Loucy (cell line): ENCODE measurements around the gene ZDHHC14.

ENCODE experiments used
- H2AFZ ChIP-seq: fragments of 200-600 bp; sonication (generic); 2 replicates; pipeline ENCODE4 v1.6.0; 2016; ENCODE audit warnings: antibody characterized with exemption, mild to moderate bottlenecking, low read length, moderate library complexity
- H3F3A ChIP-seq: fragments of 200-600 bp; 2 replicates; pipeline ENCODE4 v1.6.0; 2016; ENCODE audit warnings: antibody characterized with exemption, low read depth, mild to moderate bottlenecking
- H3K27me3 ChIP-seq: fragments of 200-600 bp; sonication (generic); 2 replicates; pipeline ENCODE4 v1.6.1; 2014; ENCODE audit warnings: low read length, mild to moderate bottlenecking; ENCODE audit not compliant: insufficient read depth, poor library complexity, severe bottlenecking
- H3K36me3 ChIP-seq: fragments of 200-600 bp; sonication (generic); 2 replicates; pipeline ENCODE4 v1.6.1; 2016; ENCODE audit warnings: low read length; ENCODE audit not compliant: insufficient read depth
- H3K4me1 ChIP-seq: fragments of 200-600 bp; sonication (generic); 2 replicates; pipeline ENCODE4 v1.5.1; 2014; ENCODE audit warnings: low read length, mild to moderate bottlenecking; ENCODE audit not compliant: insufficient read depth, poor library complexity, severe bottlenecking
- H3K4me2 ChIP-seq: fragments of 200-600 bp; sonication (generic); 2 replicates; pipeline ENCODE4 v1.6.0; 2014; ENCODE audit warnings: antibody characterized with exemption, low read length, low read depth, mild to moderate bottlenecking; ENCODE audit not compliant: poor library complexity, severe bottlenecking
- H3K4me3 ChIP-seq: fragments of 200-600 bp; sonication (generic); 2 replicates; pipeline ENCODE4 v1.5.1; 2014; ENCODE audit warnings: low read length, mild to moderate bottlenecking, mixed read lengths; ENCODE audit not compliant: poor library complexity, severe bottlenecking
- H3K79me2 ChIP-seq: fragments of 200-600 bp; sonication (generic); 2 replicates; pipeline ENCODE4 v1.6.1; 2014; ENCODE audit warnings: low read length; ENCODE audit not compliant: insufficient read depth
- H3K9ac ChIP-seq: fragments of 200-600 bp; sonication (generic); 2 replicates; pipeline ENCODE4 v1.6.0; 2014; ENCODE audit warnings: mild to moderate bottlenecking, low read depth, low read length, moderate library complexity; ENCODE audit not compliant: poor library complexity, severe bottlenecking
- H3K9me2 ChIP-seq: fragments of 200-600 bp; sonication (generic); replicated peaks from 2 replicates; pipeline ENCODE4 v1.6.1; 2016; ENCODE audit warnings: low read depth, low read length, mixed read lengths
- H3K9me3 ChIP-seq: fragments of 200-600 bp; sonication (generic); 2 replicates; pipeline ENCODE4 v1.6.1; 2014; ENCODE audit warnings: mild to moderate bottlenecking, antibody characterized with exemption, low read length, low read depth; ENCODE audit not compliant: insufficient read depth
- H4K20me1 ChIP-seq: fragments of 200-600 bp; sonication (generic); 2 replicates; pipeline ENCODE4 v1.6.0; 2014; ENCODE audit warnings: antibody characterized with exemption, low read length, mild to moderate bottlenecking; ENCODE audit not compliant: insufficient read depth, poor library complexity, severe bottlenecking
- CTCF ChIP-seq: fragments of 200-600 bp; sonication (generic); conservative IDR thresholded peaks from 2 replicates; pipeline ENCODE4 v1.5.1; 2014; ENCODE audit warnings: mild to moderate bottlenecking, antibody characterized with exemption, low read length
- EZH2phosphoT487 ChIP-seq: fragments of 200-600 bp; IDR thresholded peaks from 2 replicates; pipeline ENCODE4 v1.6.1; 2018; ENCODE audit warnings: antibody characterized with exemption, mild to moderate bottlenecking, moderate library complexity, borderline replicate concordance

ZDHHC14 gene

GRCh38 chr6:157542414-157543160 lies 161.6 kb downstream of the ZDHHC14 start:
- no peak overlapping the region for H3K9ac ChIP-seq
- no peaks in the 10 kb centered on the region for H3K9me3 ChIP-seq
- no peak overlapping the region for H3K4me2 ChIP-seq
- H3K9me2 ChIP-seq: no peaks in the 10 kb centered on the region
- no peak for TF ChIP-seq CTCF
- no peak for TF ChIP-seq EZH2phosphoT487
- H3F3A ChIP-seq: no peaks in the 10 kb centered on the region
- H3K27me3 ChIP-seq: no peaks in the 10 kb centered on the region
- H2AFZ ChIP-seq: no peak overlapping the region
- H3K79me2 ChIP-seq: no peaks in the 10 kb centered on the region
- no peaks in the 10 kb centered on the region for H4K20me1 ChIP-seq
- no peak overlapping the region for H3K4me3 ChIP-seq
- H3K4me1 ChIP-seq: no peaks in the 10 kb centered on the region
- H3K36me3 ChIP-seq: no peaks in the 10 kb centered on the region

- H3F3A ChIP-seq: no peaks in the 10 kb centered on the region
- no peak overlapping the region for H3K9ac ChIP-seq
- H3K36me3 ChIP-seq: no peaks in the 10 kb centered on the region
- no peak for TF ChIP-seq CTCF
- H2AFZ ChIP-seq: no peak overlapping the region
- no peaks in the 10 kb centered on the region for H3K27me3 ChIP-seq
- H3K9me2 ChIP-seq: no peaks in the 10 kb centered on the region
- H3K4me2 ChIP-seq: no peak overlapping the region
- H3K9me3 ChIP-seq: no peaks in the 10 kb centered on the region
- H3K4me3 ChIP-seq: no peak overlapping the region
- H4K20me1 ChIP-seq: no peaks in the 10 kb centered on the region
- H3K4me1 ChIP-seq: no peaks in the 10 kb centered on the region
- no peaks in the 10 kb centered on the region for H3K79me2 ChIP-seq
Observed at GRCh38 chr6:157546321-157546720, 165.3 kb downstream of the ZDHHC14 start.

GRCh38 chr6:157547112-157547511 lies 166.1 kb downstream of the ZDHHC14 start:
- H3K79me2 ChIP-seq: no peaks in the 10 kb centered on the region

More at GRCh38 chr6:157547112-157547511, 166.1 kb downstream of the ZDHHC14 start:
- Histone ChIP-seq H3K27me3 (no peaks in the 10 kb centered on the region), H3K36me3 (no peaks in the 10 kb centered on the region), H3K9me3 (no peaks in the 10 kb centered on the region), H3K4me2 (no peak overlapping the region), H4K20me1 (no peaks in the 10 kb centered on the region), H2AFZ (no peak overlapping the region), H3K9ac (no peak overlapping the region), H3F3A (no peaks in the 10 kb centered on the region), H3K4me3 (no peak overlapping the region), H3K9me2 (no peaks in the 10 kb centered on the region), H3K4me1 (no peaks in the 10 kb centered on the region)
- TF ChIP-seq EZH2phosphoT487 (no peak), CTCF (no peak)
